Suppressor macrophage (primary cell): ENCODE results near the gene ITPR1.

ENCODE experiments used
- DNase-seq, 4 experiments: peaks; one replicate each; pipeline ENCODE4 v3.0.0-alpha.2; 2020 to 2022

Gene ITPR1

GRCh38 chr3:4746241-4746958 is 253.3 kb downstream of the ITPR1 start:
- DNase-seq, result no peak

- DNase-seq, result no peak
These were observed 255.0 kb downstream of the ITPR1 start for GRCh38 chr3:4748127-4748526.

- DNase-seq, result peak in 1 of 4 experiments; percentile 25
These were observed 255.7 kb downstream of the ITPR1 start for GRCh38 chr3:4748701-4749378.

- no peak for DNase-seq
These were observed 256.4 kb downstream of the ITPR1 start for GRCh38 chr3:4749567-4750002.

- peak; percentile 40 to 86 (median 68) for DNase-seq
These were observed 257.3 kb downstream of the ITPR1 start for GRCh38 chr3:4750306-4750968.

- peak in 1 of 4 experiments; percentile 14 for DNase-seq
These were observed 257.9 kb downstream of the ITPR1 start for GRCh38 chr3:4751029-4751501.

GRCh38 chr3:4751502-4752101 is 258.5 kb downstream of the ITPR1 start:
- peak; percentile 57 to 88 (median 75) for DNase-seq

GRCh38 chr3:4752201-4753072 is 259.3 kb downstream of the ITPR1 start:
- peak in 3 of 4 experiments; percentile 43 to 54 (median 54) for DNase-seq

- no peak for DNase-seq
These were observed 260.0 kb downstream of the ITPR1 start for GRCh38 chr3:4753073-4753691.

- peak in 3 of 4 experiments; percentile 47 to 62 (median 60) for DNase-seq
These were observed 261.3 kb downstream of the ITPR1 start for GRCh38 chr3:4754180-4755086.

- DNase-seq, result no peak
These were observed 262.4 kb downstream of the ITPR1 start for GRCh38 chr3:4755566-4755965.

- no peak for DNase-seq
These were observed 263.1 kb downstream of the ITPR1 start for GRCh38 chr3:4756057-4756775.

- DNase-seq, result no peak
These were observed 263.9 kb downstream of the ITPR1 start for GRCh38 chr3:4756855-4757574.

GRCh38 chr3:4757575-4758248 is 264.6 kb downstream of the ITPR1 start:
- no peak for DNase-seq

- DNase-seq, result no peak
These were observed 265.2 kb downstream of the ITPR1 start for GRCh38 chr3:4758249-4758860.

GRCh38 chr3:4758957-4759656 is 266.0 kb downstream of the ITPR1 start:
- peak in 1 of 4 experiments; percentile 16 for DNase-seq

- peak in 3 of 4 experiments; percentile 15 to 33 (median 26) for DNase-seq
These were observed 266.7 kb downstream of the ITPR1 start for GRCh38 chr3:4759689-4760312.
